AG04450 (cell line): ENCODE measurements around the gene CCL16. TPM values are rescaled to one million over a fixed set of nuclear protein-coding genes. Genes with fewer than 3 reads are reported as not detected.
A peak's percentile ranks its signal among the peaks of the same experiment; 100 is the strongest.

Source experiments
- CTCF ChIA-PET: fragments of 300-600, 350-600 bp; formaldehyde crosslinking; extraction: SDS; loops from one replicate; lab custom pipeline; 2022; ENCODE audit warnings: antibody characterized with exemption, inconsistent platforms; lab: Charles Lee
- POLR2A ChIA-PET: fragments of 350-600 bp; formaldehyde crosslinking; extraction: SDS; loops from one replicate; lab custom pipeline; 2021; ENCODE audit warnings: antibody characterized with exemption, inconsistent platforms; lab: Yijun Ruan, JAX
- DNase-seq: peaks from one replicate; pipeline ENCODE4 v3.0.0-alpha.2; 2011; ENCODE audit warnings: low read depth, low spot score
- H3K27ac ChIP-seq: one replicate; pipeline ENCODE4 v1.5.1; 2012; ENCODE audit warnings: low read depth, low read length, control low read depth
- H3K27me3 ChIP-seq: one replicate; pipeline ENCODE4 v1.6.0; 2012; ENCODE audit warnings: low read length; ENCODE audit not compliant: control insufficient read depth, insufficient read depth
- H3K4me3 ChIP-seq: 2 replicates; pipeline ENCODE4 v1.5.1; 2011; ENCODE audit warnings: mild to moderate bottlenecking, low read depth, low read length, control low read depth
- H3K9me3 ChIP-seq: 2 replicates; pipeline ENCODE4 v1.5.1; 2012; ENCODE audit warnings: low read length; ENCODE audit not compliant: control insufficient read depth, insufficient read depth
- CTCF ChIP-seq: IDR thresholded peaks from 2 replicates; pipeline ENCODE4 v1.5.1; 2011; ENCODE audit warnings: low read depth, low read length, control low read depth, inconsistent platforms
- polyA plus RNA-seq: library from polyadenylated mRNA; depleted of rRNA; stranded (reverse); fragments of >200 nt; gene quantifications from 2 replicates; pipeline ENCODE4 v1.2.3, GENCODE V29; 2011

CCL16 gene
- polyA plus RNA-seq, 1 experiment: not detected

- ChIA-PET POLR2A (no interaction called here), CTCF (interaction anchor here (1.0 kb wide), 1 partner anchor 162 kb away, joined by 3 read pairs; no protein-coding TSS in a partner anchor)
- no peak overlapping the region for H3K4me3 ChIP-seq
- H3K27me3 ChIP-seq: peaks cover 2% of the 10 kb centered on the region
- peak; percentile 62 for TF ChIP-seq CTCF
- H3K27ac ChIP-seq: no peak overlapping the region
- H3K9me3 ChIP-seq: no peaks in the 10 kb centered on the region
- peak; percentile 4 for DNase-seq
Measured at GRCh38 chr17:36008998-36009665, 27.8 kb upstream of the CCL16 start.

DNA sequence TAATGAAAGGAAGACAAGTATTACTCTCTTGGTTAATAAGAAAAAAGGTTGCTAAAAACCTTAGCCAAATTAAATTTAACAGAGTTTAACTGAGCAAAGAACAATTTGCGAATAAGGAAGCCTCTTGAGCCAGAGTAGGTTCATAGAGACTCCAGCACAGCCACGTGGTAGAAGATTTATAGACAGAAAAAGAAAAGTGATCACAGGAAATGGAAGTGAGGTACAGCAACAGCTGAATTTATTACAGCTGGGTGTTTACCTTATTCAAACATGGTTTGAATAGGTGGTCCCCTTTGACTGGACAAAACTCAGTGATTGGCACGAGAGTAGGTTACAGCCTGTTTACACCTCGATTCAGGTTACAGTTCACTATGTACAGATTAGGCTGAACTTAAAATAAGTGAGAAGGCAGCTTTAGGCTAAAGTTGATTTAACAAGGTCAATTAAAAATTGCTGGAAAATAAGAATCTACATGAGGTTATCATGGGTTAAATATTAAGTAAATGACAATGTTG, 23.4 kb upstream of the CCL16 start:
- ChIA-PET POLR2A (no interaction called here), CTCF (interaction anchor here (0.6 to 2.0 kb wide), 6 partner anchors 36 to 479 kb away, joined by 3 to 8 read pairs (median 4); partner anchors contain the start of gene CCL18)
- no peak overlapping the region for H3K4me3 ChIP-seq
- no peaks in the 10 kb centered on the region for H3K9me3 ChIP-seq
- no peak overlapping the region for H3K27ac ChIP-seq
- TF ChIP-seq CTCF: no peak
- peaks cover 2% of the 10 kb centered on the region for H3K27me3 ChIP-seq
- no peak for DNase-seq

DNA sequence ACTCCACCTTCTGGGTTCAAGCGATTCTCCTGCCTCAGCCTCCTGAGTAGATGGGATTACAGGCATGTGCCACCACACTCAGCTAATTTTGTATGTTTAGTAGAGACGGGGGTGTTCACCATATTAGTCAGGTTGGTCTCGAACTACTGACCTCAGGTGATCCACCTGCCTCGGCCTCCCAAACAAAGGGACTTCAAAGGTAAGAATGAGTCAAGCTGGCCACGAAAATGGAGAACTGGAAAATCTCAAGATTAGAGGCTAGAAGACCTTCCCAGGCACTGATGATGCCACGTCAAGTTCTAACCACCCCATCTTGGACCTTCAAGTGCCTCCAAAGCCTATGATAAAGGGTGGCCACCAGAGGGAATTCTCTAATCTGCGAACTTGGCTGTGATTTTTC, 21.3 kb upstream of the CCL16 start:
- no peak for DNase-seq
- CTCF ChIA-PET: no interaction called here
- no peak overlapping the region for H3K27ac ChIP-seq

DNA sequence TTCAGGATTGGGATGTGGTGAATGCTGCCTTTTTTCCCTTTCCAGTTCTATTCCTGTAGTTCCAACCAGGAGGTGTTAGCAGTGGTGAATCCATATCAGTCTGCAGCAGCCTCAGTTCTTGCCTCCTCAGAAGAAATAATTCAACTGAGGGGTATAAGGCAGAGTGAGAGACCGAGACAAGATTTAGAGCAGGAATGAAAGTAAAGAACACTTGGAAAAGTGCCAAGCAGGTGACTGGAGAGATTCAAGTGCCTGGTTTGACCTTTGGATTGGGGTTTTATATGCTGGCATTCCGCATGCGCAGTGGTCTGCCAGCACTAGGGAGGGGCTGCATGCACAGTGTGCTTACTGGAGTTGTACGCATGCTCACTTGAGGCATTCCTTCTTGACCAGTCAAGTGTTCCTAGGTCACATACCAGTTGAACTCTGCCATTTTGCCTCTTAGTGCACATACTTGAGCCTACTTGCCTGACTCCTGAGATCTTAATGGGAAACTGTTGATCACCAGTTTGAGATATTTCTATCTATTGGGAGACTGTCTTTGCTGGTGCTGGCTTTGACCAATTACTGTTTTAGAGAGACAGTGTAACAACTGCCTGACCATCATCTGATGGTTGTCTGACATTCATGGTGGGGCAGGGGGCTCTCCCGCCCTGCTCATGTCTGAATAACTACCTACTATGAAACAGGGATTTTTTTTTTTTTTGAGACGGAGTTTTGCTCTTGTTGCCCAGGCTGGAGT, 20.7 kb upstream of the CCL16 start:
- ChIA-PET CTCF (no interaction called here), POLR2A (no interaction called here)
- no peak for DNase-seq
- no peak for TF ChIP-seq CTCF
- H3K27me3 ChIP-seq: peaks cover 2% of the 10 kb centered on the region
- no peaks in the 10 kb centered on the region for H3K9me3 ChIP-seq
- H3K27ac ChIP-seq: no peak overlapping the region
- no peak overlapping the region for H3K4me3 ChIP-seq

More for the DNA sequence above, 21.3 kb upstream of the CCL16 start:
- Histone ChIP-seq H3K4me3 (no peak overlapping the region), H3K9me3 (no peaks in the 10 kb centered on the region), H3K27me3 (peaks cover 2% of the 10 kb centered on the region)
- POLR2A ChIA-PET: no interaction called here
- no peak for TF ChIP-seq CTCF
